NCI-H510A treated with DMSO at 0.1 percent for 48 hours (cell line): Measurements from ENCODE around the gene FBN2.
"Not testable (repeated sequence)": the region's sequence is repeated elsewhere in the genome, so short reads cannot be mapped to it uniquely, and the experiment has no call there.

Experiments
- DNase-seq: peaks from one replicate; lab custom pipeline; 2025; lab: John Stamatoyannopoulos, UW

The FBN2 gene

GRCh38 chr5:128478386-128479368 lies 59.4 kb downstream of the FBN2 start:
- DNase-seq = no peak

- DNase-seq = no peak
Observed at GRCh38 chr5:128477944-128478343, 60.1 kb downstream of the FBN2 start.

- no peak for DNase-seq
Observed at GRCh38 chr5:128475693-128476092, 62.4 kb downstream of the FBN2 start.

GRCh38 chr5:128472919-128473318 lies 65.1 kb downstream of the FBN2 start:
- no peak for DNase-seq

GRCh38 chr5:128472036-128472435 lies 66.0 kb downstream of the FBN2 start:
- no peak for DNase-seq

GRCh38 chr5:128470663-128471062 lies 67.4 kb downstream of the FBN2 start:
- no peak for DNase-seq

GRCh38 chr5:128469912-128470311 lies 68.1 kb downstream of the FBN2 start:
- DNase-seq = no peak

GRCh38 chr5:128466980-128467379 lies 71.1 kb downstream of the FBN2 start:
- no peak for DNase-seq

GRCh38 chr5:128466554-128466953 lies 71.5 kb downstream of the FBN2 start:
- no peak for DNase-seq

- no peak for DNase-seq
Observed at GRCh38 chr5:128464596-128464995, 73.4 kb downstream of the FBN2 start.

- no peak for DNase-seq
Observed at GRCh38 chr5:128462330-128462729, 75.7 kb downstream of the FBN2 start.

GRCh38 chr5:128457147-128457915 lies 80.7 kb downstream of the FBN2 start:
- not testable (repeated sequence) for DNase-seq

- no peak for DNase-seq
Observed at GRCh38 chr5:128455841-128456361, 82.1 kb downstream of the FBN2 start.

GRCh38 chr5:128453121-128453520 lies 84.9 kb downstream of the FBN2 start:
- DNase-seq = no peak

GRCh38 chr5:128447224-128447623 lies 90.8 kb downstream of the FBN2 start:
- not testable (repeated sequence) for DNase-seq

- DNase-seq = no peak
Observed at GRCh38 chr5:128441941-128442350, 96.1 kb downstream of the FBN2 start.

- no peak for DNase-seq
Observed at GRCh38 chr5:128441165-128441564, 96.9 kb downstream of the FBN2 start.

- DNase-seq = no peak
Observed at GRCh38 chr5:128436749-128437188, 101.3 kb downstream of the FBN2 start.

- no peak for DNase-seq
Observed at GRCh38 chr5:128435861-128436260, 102.2 kb downstream of the FBN2 start.

- no peak for DNase-seq
Observed at GRCh38 chr5:128434993-128435392, 103.1 kb downstream of the FBN2 start.

GRCh38 chr5:128432913-128433440 lies 105.1 kb downstream of the FBN2 start:
- DNase-seq = no peak

- no peak for DNase-seq
Observed at GRCh38 chr5:128427921-128428320, 110.1 kb downstream of the FBN2 start.
